Muscle of arm (tissue), 12 donors: ENCODE measurements around the gene CHST1. TPM values are rescaled to one million over a fixed set of nuclear protein-coding genes. Genes with fewer than 3 reads are reported as not detected.

Source experiments
- DNase-seq: peaks from one replicate; pipeline ENCODE4 v3.0.0-alpha.2; 2013
- polyA plus RNA-seq, 12 donors: library from polyadenylated mRNA; unstranded; fragments of 120-200 nt; gene quantifications; one replicate each; pipeline ENCODE4 v1.2.1, GENCODE V29; 2013; ENCODE audit not compliant: insufficient read length in 12 of 12

The CHST1 gene
- polyA plus RNA-seq, 12 donors, result 10.2 to 18.8 (median 14.3) TPM; not detected in 1

GRCh38 chr11:45647786-45648185, 17.6 kb downstream of the CHST1 start:
- no peak for DNase-seq

GRCh38 chr11:45647329-45647728, 18.1 kb downstream of the CHST1 start:
- no peak for DNase-seq

GRCh38 chr11:45646275-45646927, 19.0 kb downstream of the CHST1 start:
- no peak for DNase-seq

- no peak for DNase-seq
Observed at GRCh38 chr11:45644981-45645889, 20.2 kb downstream of the CHST1 start.

- no peak for DNase-seq
Observed at GRCh38 chr11:45643598-45644260, 21.7 kb downstream of the CHST1 start.

GRCh38 chr11:45641961-45642360, 23.5 kb downstream of the CHST1 start:
- DNase-seq, result no peak

- DNase-seq, result no peak
Observed at GRCh38 chr11:45638051-45638450, 27.4 kb downstream of the CHST1 start.

GRCh38 chr11:45635907-45636306, 29.5 kb downstream of the CHST1 start:
- no peak for DNase-seq

- DNase-seq, result no peak
Observed at GRCh38 chr11:45625611-45626010, 39.8 kb downstream of the CHST1 start.

- no peak for DNase-seq
Observed at GRCh38 chr11:45624095-45624494, 41.3 kb downstream of the CHST1 start.

- no peak for DNase-seq
Observed at GRCh38 chr11:45622861-45623260, 42.6 kb downstream of the CHST1 start.

- no peak for DNase-seq
Observed at GRCh38 chr11:45622283-45622682, 43.1 kb downstream of the CHST1 start.

- no peak for DNase-seq
Observed at GRCh38 chr11:45621588-45621987, 43.8 kb downstream of the CHST1 start.

- no peak for DNase-seq
Observed at GRCh38 chr11:45620243-45620642, 45.2 kb downstream of the CHST1 start.

GRCh38 chr11:45618897-45619296, 46.5 kb downstream of the CHST1 start:
- no peak for DNase-seq

- no peak for DNase-seq
Observed at GRCh38 chr11:45617871-45618601, 47.4 kb downstream of the CHST1 start.

GRCh38 chr11:45616802-45617549, 48.4 kb downstream of the CHST1 start:
- DNase-seq, result no peak

GRCh38 chr11:45615182-45615792, 50.1 kb downstream of the CHST1 start:
- no peak for DNase-seq

GRCh38 chr11:45614196-45614828, 51.1 kb downstream of the CHST1 start:
- no peak for DNase-seq

GRCh38 chr11:45610627-45611026, 54.8 kb downstream of the CHST1 start:
- DNase-seq, result no peak
